HCT116 (cell line): ENCODE data around the gene TEDC1. TPM values are rescaled to one million over a fixed set of nuclear protein-coding genes. Genes with fewer than 3 reads are reported as not detected.

Experiments used
- ATAC-seq: fragments of 200-7000 bp; cut with Tn5 transposase; 2 replicates; pipeline ENCODE4 v1.9.1; 2020; ENCODE audit warnings: mild to moderate bottlenecking, moderate library complexity
- BruUV-seq: library from RNA; stranded (reverse); fragments of 400-500 nt; replicated peaks from 2 replicates; lab custom pipeline; 2021; lab: Mats Ljungman, UMichigan
- CTCF ChIA-PET: fragments of 300-600 bp; sonication (Branson Sonifier 250); formaldehyde crosslinking; loops from one replicate; lab custom pipeline; 2021; ENCODE audit warnings: antibody characterized with exemption; lab: Charles Lee
- POLR2A ChIA-PET: fragments of 300-600, 350-600 bp; sonication (Branson Sonifier 250); formaldehyde crosslinking; loops from one replicate; lab custom pipeline; 2021; ENCODE audit warnings: antibody characterized with exemption; lab: Charles Lee
- RAD21 ChIA-PET, 2 experiments: fragments of 300-600 bp; sonication (Branson Sonifier 250); formaldehyde crosslinking; loops; one replicate each; lab custom pipeline; 2023; ENCODE audit warnings: low total read pairs in 2 of 2; ENCODE audit not compliant: uncharacterized antibody in 2 of 2, unreplicated experiment in 2 of 2, low non-redundant PET in 1 of 2; lab: Charles Lee
- DNase-seq: peaks from one replicate; pipeline ENCODE4 v3.0.0-alpha.2; 2010; ENCODE audit warnings: low read depth, low spot score
- H2AFZ ChIP-seq: fragments of 200-600 bp; shearing (Covaris generic), sonication (generic); 2 replicates; pipeline ENCODE4 v1.6.1; 2017; ENCODE audit warnings: low read depth, mixed run types, mixed read lengths, antibody characterized with exemption, low read length; ENCODE audit not compliant: poor library complexity, severe bottlenecking
- H3K27ac ChIP-seq: 2 replicates; pipeline ENCODE4 v1.5.1; 2012; ENCODE audit warnings: low read depth, low read length
- H3K27me3 ChIP-seq: fragments of 200-600 bp; sonication (generic); 2 replicates; pipeline ENCODE4 v1.6.1; 2016; ENCODE audit warnings: mixed run types, low read length, mixed read lengths; ENCODE audit not compliant: insufficient read depth
- H3K36me3 ChIP-seq, 2 experiments: fragments of 200-500 bp in 1 of 2; fragments of 200-600 bp in 1 of 2; sonication (Bioruptor generic) in 1 of 2; sonication (generic) in 1 of 2; 2 replicates each; pipeline versions ENCODE4 v1.5.1 to v1.6.1; 2014 to 2016; ENCODE audit warnings: low read length in 2 of 2, inconsistent platforms in 1 of 2, mixed read lengths in 1 of 2, mixed run types in 1 of 2; ENCODE audit not compliant: insufficient read depth in 2 of 2, control insufficient read depth in 1 of 2
- H3K4me1 ChIP-seq, 2 experiments: fragments of 200-600 bp in 1 of 2; sonication (generic) in 1 of 2; 2 replicates each; pipeline versions ENCODE4 v1.5.1 to v1.6.1; 2012 to 2017; ENCODE audit warnings: low read length in 2 of 2, inconsistent platforms in 1 of 2, mild to moderate bottlenecking in 1 of 2, mixed read lengths in 1 of 2, mixed run types in 1 of 2, moderate library complexity in 1 of 2; ENCODE audit not compliant: insufficient read depth in 2 of 2, control insufficient read depth in 1 of 2
- H3K4me2 ChIP-seq: fragments of 200-600 bp; sonication (generic); 2 replicates; pipeline ENCODE4 v1.6.1; 2017; ENCODE audit warnings: mixed run types, low read length, mixed read lengths
- H3K4me3 ChIP-seq, 2 experiments: fragments of 200-600 bp in 1 of 2; sonication (generic) in 1 of 2; replicated peaks in 1 of 2; 2 replicates each; pipeline ENCODE4 v1.5.1; 2011 to 2016; ENCODE audit warnings: low read length in 2 of 2, control low read depth in 1 of 2, low read depth in 1 of 2, mild to moderate bottlenecking in 1 of 2, mixed read lengths in 1 of 2, mixed run types in 1 of 2
- H3K79me2 ChIP-seq: fragments of 200-600 bp; sonication (generic); 2 replicates; pipeline ENCODE4 v1.6.1; 2017; ENCODE audit warnings: mild to moderate bottlenecking, mixed run types, low read length, moderate library complexity, mixed read lengths; ENCODE audit not compliant: insufficient read depth
- H3K9ac ChIP-seq: fragments of 200-600 bp; sonication (generic); 2 replicates; pipeline ENCODE4 v1.6.1; 2016; ENCODE audit warnings: low read length, mixed read lengths
- H3K9me2 ChIP-seq: fragments of 200-600 bp; sonication (generic), shearing (Covaris generic); 2 replicates; pipeline ENCODE4 v1.6.1; 2017; ENCODE audit warnings: mixed run types, mild to moderate bottlenecking, moderate library complexity; ENCODE audit not compliant: insufficient read depth
- H3K9me3 ChIP-seq, 2 experiments: fragments of 200-500 bp in 1 of 2; fragments of 200-600 bp in 1 of 2; sonication (Bioruptor generic) in 1 of 2; sonication (generic) in 1 of 2; 2 replicates each; pipeline ENCODE4 v1.6.1; 2014 to 2017; ENCODE audit warnings: low read length in 2 of 2, mixed read lengths in 2 of 2, inconsistent platforms in 1 of 2, low read depth in 1 of 2, mild to moderate bottlenecking in 1 of 2, mixed run types in 1 of 2, moderate library complexity in 1 of 2; ENCODE audit not compliant: control insufficient read depth in 1 of 2, insufficient read depth in 1 of 2
- H4K20me1 ChIP-seq: fragments of 200-600 bp; sonication (generic), shearing (Covaris generic); 2 replicates; pipeline ENCODE4 v1.6.1; 2017; ENCODE audit warnings: mixed run types, mild to moderate bottlenecking, moderate library complexity; ENCODE audit not compliant: insufficient read depth
- ATF3 ChIP-seq: IDR thresholded peaks from 2 replicates; pipeline ENCODE4 v1.6.1; 2012
- CBX3 ChIP-seq: IDR thresholded peaks from 2 replicates; pipeline ENCODE4 v1.6.1; 2012; ENCODE audit warnings: low read depth
- CTCF ChIP-seq, 3 experiments: fragments of 200-600 bp in 1 of 3; sonication (generic) in 1 of 3; IDR thresholded peaks in 2 of 3; conservative IDR thresholded peaks in 1 of 3; 2 replicates each; pipeline ENCODE4 v1.5.1; 2012 to 2017; ENCODE audit warnings: low read depth in 2 of 3, low read length in 2 of 3, antibody characterized with exemption in 1 of 3, borderline replicate concordance in 1 of 3, control low read depth in 1 of 3, mild to moderate bottlenecking in 1 of 3, mixed read lengths in 1 of 3, mixed run types in 1 of 3, moderate library complexity in 1 of 3; ENCODE audit not compliant: insufficient read depth in 1 of 3
- EZH2 ChIP-seq: fragments of 200-600 bp; sonication (generic); IDR thresholded peaks from 2 replicates; pipeline ENCODE4 v1.6.1; 2017; ENCODE audit warnings: antibody characterized with exemption, mixed run types
- JUND ChIP-seq: IDR thresholded peaks from 2 replicates; pipeline ENCODE4 v1.6.1; 2012
- TCF7L2 ChIP-seq: IDR thresholded peaks from 2 replicates; pipeline ENCODE4 v1.7.0; 2011; ENCODE audit warnings: borderline replicate concordance, inconsistent platforms; ENCODE audit not compliant: insufficient read depth, insufficient read length; ENCODE audit errors: extremely low read depth
- intact Hi-C: fragments of 100-400 bp; cut with micrococcal nuclease; formaldehyde crosslinking; loops from 2 replicates; pipeline ENCODE4 v1.10.0; 2022
- total RNA-seq: library from RNA; stranded (reverse); gene quantifications from one replicate; pipeline ENCODE4 v1.2.1, GENCODE V29; 2021; ENCODE audit not compliant: unreplicated experiment

TEDC1 gene
- total RNA-seq, 1 experiment from 2014 or later = 40.4 TPM

- no peak for TF ChIP-seq CTCF (IDR thresholded peaks at IDR 0.05 in 2 of 3, conservative IDR thresholded peaks at IDR 0.05 in 1 of 3; ENCODE audit: borderline replicate concordance in 1 of 3, insufficient read depth in 1 of 3, low read depth in 2 of 3, low read length in 2 of 3)
- TF ChIP-seq ATF3 = no peak
- no peak for TF ChIP-seq EZH2
- no peak for TF ChIP-seq CBX3
- no peak for TF ChIP-seq TCF7L2
- no peak for TF ChIP-seq JUND
These were observed 3.0 kb downstream of the TEDC1 start (continued) for GRCh38 chr14:105493921-105494605.

- no TSS peak for BruUV-seq
- H3K4me1 ChIP-seq = peaks cover 4 to 13% of the 10 kb centered on the region in 2 experiments; a peak in 3 of 4 replicates
- no peak for DNase-seq
- no peak overlapping the region for H3K9ac ChIP-seq
- no peak for TF ChIP-seq CBX3
- H3K4me2 ChIP-seq = no peak overlapping the region
- H3K36me3 ChIP-seq = 0 out of 4 replicates have a peak, but pooled peaks cover 0 to 3% of the 10 kb centered on the region in 2 experiments
- H3K9me2 ChIP-seq = no peaks in the 10 kb centered on the region
- ChIA-PET CTCF (no interaction called here), RAD21 (no interaction called here), POLR2A (no interaction called here)
- intact Hi-C loops = loop anchor here (5.0 kb wide), 1 partner anchor 33 kb away; the partner anchor contains the start of gene TMEM121
- H3K79me2 ChIP-seq = peaks cover 13% of the 10 kb centered on the region
- no peaks in the 10 kb centered on the region for H3K27me3 ChIP-seq
- no peaks in the 10 kb centered on the region; the same call in 1 of the 2 replicates for H4K20me1 ChIP-seq
- no peak overlapping the region for H3K4me3 ChIP-seq
- no peak for ATAC-seq
- H3K9me3 ChIP-seq = no peaks in the 10 kb centered on the region
- H2AFZ ChIP-seq = no peak overlapping the region
- no peak overlapping the region for H3K27ac ChIP-seq
These were observed 3.5 kb downstream of the TEDC1 start for GRCh38 chr14:105494606-105494929.
